ENCODE measurements around the gene TIE1.

TIE1 gene

GRCh38 chr1:43311521-43311920 is 10.7 kb downstream of the TIE1 start:
- no peak for DNase-seq (ENCODE audit: low read depth in 2 of 3, low spot score in 2 of 3)

GRCh38 chr1:43312212-43312623 is 11.4 kb downstream of the TIE1 start:
- no peak for DNase-seq (ENCODE audit: low read depth in 2 of 3, low spot score in 2 of 3)

GRCh38 chr1:43312663-43313515 is 12.1 kb downstream of the TIE1 start:
- no peak for DNase-seq (ENCODE audit: low read depth in 2 of 3, low spot score in 2 of 3)

GRCh38 chr1:43313771-43314170 is 13.0 kb downstream of the TIE1 start:
- no peak for DNase-seq (ENCODE audit: low read depth in 2 of 3, low spot score in 2 of 3)

- no peak for DNase-seq (ENCODE audit: low read depth in 2 of 3, low spot score in 2 of 3)
These were observed 13.5 kb downstream of the TIE1 start for GRCh38 chr1:43314233-43314632.

- DNase-seq (ENCODE audit: low read depth in 2 of 3, low spot score in 2 of 3), result no peak
These were observed 14.7 kb downstream of the TIE1 start for GRCh38 chr1:43315481-43315880.

- no peak for DNase-seq (ENCODE audit: low read depth in 2 of 3, low spot score in 2 of 3)
These were observed 15.4 kb downstream of the TIE1 start for GRCh38 chr1:43315963-43316737.

DNA sequence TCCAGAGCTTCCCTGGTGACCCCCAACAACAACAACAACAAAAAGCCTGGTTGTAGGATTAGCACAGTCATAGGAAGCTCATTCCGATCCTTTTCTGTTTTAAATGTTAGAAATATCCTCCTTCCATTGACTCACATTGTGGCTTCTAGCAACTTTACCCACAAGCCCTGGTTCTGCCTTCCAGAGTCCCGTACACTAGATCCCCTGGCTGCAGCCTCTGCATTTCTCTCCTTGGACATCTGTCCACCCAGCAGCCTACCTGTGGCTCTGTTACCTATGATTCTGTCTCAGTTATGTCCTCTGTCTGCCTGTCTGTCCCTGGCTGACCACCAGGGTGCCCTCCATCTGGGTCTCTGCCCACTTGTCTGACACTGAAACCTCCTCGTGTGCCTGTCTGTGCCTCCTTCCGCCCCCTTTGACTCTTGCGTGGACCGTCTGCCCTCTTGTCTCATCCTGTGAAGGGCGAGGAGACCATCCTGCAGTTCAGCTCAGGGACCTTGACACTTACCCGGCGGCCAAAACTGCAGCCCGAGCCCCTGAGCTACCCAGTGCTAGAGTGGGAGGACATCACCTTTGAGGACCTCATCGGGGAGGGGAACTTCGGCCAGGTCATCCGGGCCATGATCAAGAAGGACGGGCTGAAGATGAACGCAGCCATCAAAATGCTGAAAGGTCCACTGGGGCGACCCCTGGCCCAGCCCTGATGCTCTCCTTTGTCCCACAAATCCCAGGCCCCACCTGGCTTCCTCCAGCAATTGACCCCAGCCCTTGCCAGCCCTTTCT is 16.1 kb downstream of the TIE1 start:
- no peak for DNase-seq (ENCODE audit: low read depth in 2 of 3, low spot score in 2 of 3)

DNA sequence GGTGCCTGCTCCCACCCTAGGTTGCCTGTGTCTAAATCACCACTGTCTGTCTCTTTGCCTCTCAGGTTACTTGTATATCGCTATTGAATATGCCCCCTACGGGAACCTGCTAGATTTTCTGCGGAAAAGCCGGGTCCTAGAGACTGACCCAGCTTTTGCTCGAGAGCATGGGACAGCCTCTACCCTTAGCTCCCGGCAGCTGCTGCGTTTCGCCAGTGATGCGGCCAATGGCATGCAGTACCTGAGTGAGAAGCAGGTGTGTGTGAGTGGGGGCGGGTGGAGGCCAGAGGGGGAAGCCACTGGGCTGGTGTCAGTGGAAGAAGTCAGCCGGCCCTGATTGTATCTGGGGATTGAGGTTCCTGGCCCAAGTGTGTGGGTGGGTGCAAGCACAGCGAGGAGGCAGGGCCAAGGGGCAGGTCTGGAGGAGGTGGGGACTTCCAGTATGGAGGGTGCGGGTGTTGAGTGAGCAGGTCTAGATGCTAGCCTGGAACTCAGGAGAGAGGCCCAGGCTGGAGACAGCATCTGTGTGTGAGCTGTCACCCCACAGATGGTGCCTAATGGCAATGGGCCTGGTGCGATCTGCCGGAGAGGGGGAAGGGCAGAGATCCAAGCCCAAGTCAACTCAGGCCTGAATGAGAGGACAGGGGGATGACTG is 17.2 kb downstream of the TIE1 start:
- no peak for DNase-seq (ENCODE audit: low read depth in 2 of 3, low spot score in 2 of 3)

DNA sequence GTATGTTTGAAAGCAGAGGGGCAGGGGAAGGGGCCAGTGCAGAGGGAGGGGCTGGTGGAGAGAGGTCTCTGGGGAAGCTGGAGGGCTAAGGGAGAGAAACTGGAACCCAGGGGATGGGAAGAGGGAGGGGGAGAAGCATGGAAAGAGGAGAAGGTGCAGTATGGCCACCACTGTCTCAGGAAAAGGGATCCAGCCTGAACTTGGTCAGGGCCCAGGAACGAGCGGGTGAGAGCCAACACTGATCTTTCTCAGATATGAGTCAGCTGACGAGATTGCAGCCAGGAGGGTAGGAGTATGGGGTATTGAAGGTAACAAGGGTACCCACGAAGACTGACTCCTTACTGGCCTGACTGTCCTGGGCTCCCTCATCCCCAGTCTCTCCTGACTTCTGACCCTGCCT is 18.0 kb downstream of the TIE1 start:
- no peak for DNase-seq (ENCODE audit: low read depth in 2 of 3, low spot score in 2 of 3)

GRCh38 chr1:43319288-43319687 is 18.5 kb downstream of the TIE1 start:
- no peak for DNase-seq (ENCODE audit: low read depth in 2 of 3, low spot score in 2 of 3)

DNA sequence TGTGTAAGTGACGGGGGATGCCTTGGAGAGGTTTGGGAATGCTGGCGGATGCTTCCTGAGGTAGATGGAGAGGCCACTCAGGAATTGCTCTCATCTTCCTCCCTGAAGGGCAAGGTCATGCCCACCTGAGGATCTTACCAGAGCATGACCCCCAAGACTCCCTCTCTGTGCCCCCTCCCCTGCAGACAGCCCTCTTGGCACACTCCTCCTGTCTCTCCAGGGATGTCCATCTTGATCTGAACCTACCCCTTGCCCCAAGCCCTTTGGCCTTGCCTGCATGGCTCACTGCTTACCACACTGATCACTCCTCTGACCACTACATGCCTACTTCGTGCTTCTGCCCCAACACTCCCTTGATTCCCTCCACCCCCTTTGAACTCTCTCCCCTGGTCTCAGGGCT is 19.0 kb downstream of the TIE1 start:
- no peak for DNase-seq (ENCODE audit: low read depth in 2 of 3, low spot score in 2 of 3)

DNA sequence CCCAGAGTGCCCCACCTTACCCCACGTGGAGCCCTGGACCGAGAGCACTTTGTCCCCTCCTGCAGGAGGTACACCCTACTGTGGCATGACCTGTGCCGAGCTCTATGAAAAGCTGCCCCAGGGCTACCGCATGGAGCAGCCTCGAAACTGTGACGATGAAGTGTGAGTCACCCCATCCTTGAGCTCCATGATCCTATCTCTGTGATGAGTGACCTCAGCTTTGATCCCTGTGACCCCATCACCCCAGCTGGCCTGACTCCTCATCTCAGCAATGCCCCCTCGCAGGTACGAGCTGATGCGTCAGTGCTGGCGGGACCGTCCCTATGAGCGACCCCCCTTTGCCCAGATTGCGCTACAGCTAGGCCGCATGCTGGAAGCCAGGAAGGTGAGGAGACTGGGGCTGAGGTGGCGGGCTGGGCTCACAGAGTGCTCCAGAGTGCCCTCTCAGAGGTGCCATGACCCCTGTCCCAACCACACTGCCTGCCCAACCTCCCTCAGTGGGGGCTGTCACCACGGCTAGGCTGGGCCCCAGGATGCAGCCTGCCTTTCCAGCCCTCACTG is 20.6 kb downstream of the TIE1 start:
- DNase-seq (ENCODE audit: low read depth in 2 of 3, low spot score in 2 of 3), result no peak

DNA sequence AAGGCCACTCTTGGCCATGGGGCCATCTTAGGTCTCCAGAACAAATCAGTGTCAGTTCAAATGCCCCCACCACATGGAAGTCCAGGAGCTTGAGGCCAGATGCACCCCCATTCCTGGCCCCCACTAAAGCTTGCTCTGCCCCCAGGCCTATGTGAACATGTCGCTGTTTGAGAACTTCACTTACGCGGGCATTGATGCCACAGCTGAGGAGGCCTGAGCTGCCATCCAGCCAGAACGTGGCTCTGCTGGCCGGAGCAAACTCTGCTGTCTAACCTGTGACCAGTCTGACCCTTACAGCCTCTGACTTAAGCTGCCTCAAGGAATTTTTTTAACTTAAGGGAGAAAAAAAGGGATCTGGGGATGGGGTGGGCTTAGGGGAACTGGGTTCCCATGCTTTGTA is 21.7 kb downstream of the TIE1 start:
- DNase-seq (ENCODE audit: low read depth in 2 of 3, low spot score in 2 of 3), result no peak

GRCh38 chr1:43324810-43325209 is 24.0 kb downstream of the TIE1 start:
- no peak for DNase-seq (ENCODE audit: low read depth in 2 of 3, low spot score in 2 of 3)

- DNase-seq (ENCODE audit: low read depth in 2 of 3, low spot score in 2 of 3), result no peak
These were observed 24.6 kb downstream of the TIE1 start for GRCh38 chr1:43325381-43325780.

DNA sequence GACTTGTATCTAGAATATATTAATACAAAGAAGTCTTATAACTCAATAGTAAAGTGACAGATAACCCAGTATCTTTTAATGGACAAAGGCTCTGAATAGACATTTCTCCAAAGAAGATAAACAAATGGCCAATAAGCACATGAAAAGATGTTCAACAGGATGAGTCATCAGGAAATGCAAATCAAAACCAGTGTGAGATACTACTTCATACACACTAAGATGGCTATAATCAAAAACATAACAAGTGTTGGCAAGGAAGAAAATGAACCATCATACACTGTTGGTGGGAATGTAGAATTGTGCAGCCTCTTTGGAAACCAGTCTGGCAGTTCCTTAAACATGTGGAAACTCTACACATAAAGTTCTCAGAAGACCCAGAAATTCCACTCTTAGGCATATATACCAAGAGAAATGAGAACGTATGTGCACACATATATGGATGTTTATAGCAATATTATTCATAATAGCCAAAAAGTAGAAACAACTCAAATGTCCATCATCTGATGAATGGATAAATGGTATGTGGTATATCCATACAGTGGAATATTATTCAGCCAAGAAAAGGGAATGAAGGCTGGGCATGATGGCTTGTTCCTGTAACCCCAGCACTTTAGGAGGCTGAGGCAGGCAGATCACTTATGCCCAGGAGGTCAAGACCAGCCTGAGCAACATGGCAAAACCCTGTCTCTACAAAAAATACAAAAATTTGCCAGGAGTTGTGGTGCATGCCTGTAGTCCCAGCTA is 26.9 kb downstream of the TIE1 start:
- DNase-seq (ENCODE audit: low read depth in 2 of 3, low spot score in 2 of 3), result no peak

DNA sequence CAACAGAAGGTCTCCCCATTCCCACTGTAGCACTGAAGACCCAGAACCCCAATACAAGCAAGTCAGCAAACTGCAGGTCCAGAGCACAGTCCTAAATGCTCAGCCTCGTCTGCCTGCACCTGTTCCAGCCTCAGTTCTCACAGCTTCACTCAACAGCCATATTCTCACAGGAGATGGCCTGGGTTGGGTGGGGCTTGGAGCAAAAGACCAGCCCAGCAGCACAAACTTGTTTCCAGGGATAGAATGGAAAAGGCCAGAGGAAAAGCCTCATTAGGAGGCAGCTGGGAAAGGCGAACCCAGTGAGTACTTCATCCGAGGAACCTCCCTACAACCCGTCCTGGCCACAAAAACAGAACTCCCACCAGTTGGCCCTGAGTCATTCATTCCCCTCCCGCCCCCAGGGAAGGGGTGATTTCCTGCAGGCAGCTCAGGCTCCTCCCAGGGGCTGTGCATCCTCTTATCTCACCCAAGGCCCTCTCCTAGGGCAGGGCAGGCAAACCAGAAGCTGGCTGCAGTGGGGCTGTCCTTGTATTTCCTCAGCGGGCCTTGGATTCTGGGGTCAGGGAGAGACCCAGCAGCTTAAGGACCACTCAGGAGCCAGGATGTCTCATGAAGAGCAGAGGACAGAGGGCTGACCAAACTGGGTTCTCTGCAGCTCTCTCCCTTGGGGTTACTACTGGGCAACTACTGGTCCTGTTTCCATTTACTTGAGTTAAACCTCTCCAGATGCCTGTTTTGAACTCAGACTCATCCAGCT is 29.4 kb downstream of the TIE1 start:
- DNase-seq (ENCODE audit: low read depth in 2 of 3, low spot score in 2 of 3), result peak; percentile 27 to 39 (median 30)

GRCh38 chr1:43331688-43332087 is 30.9 kb downstream of the TIE1 start:
- no peak for DNase-seq (ENCODE audit: low read depth in 2 of 3, low spot score in 2 of 3)
